OCI-LY1 (cell line): Measurements from ENCODE around the gene DNAJC7.

Experiments
- H2AFZ ChIP-seq: fragments of 200-600 bp; sonication (generic), shearing (Covaris generic); 2 replicates; pipeline ENCODE4 v1.6.0; 2014; ENCODE audit warnings: antibody characterized with exemption, mild to moderate bottlenecking, low read length
- H3F3A ChIP-seq: fragments of 200-600 bp; sonication (generic), shearing (Covaris generic); 2 replicates; pipeline ENCODE4 v1.6.0; 2014; ENCODE audit warnings: mild to moderate bottlenecking, antibody characterized with exemption, low read length, moderate library complexity; ENCODE audit not compliant: insufficient read depth
- H3K27ac ChIP-seq: fragments of 200-600 bp; sonication (generic); 2 replicates; pipeline ENCODE4 v1.5.1; 2014; ENCODE audit warnings: low read length, mixed run types, mild to moderate bottlenecking, low read depth; ENCODE audit not compliant: poor library complexity, severe bottlenecking
- H3K27me3 ChIP-seq: fragments of 200-600 bp; sonication (generic); 2 replicates; pipeline ENCODE4 v1.6.0; 2014; ENCODE audit warnings: antibody characterized with exemption, mild to moderate bottlenecking, low read length, moderate library complexity; ENCODE audit not compliant: insufficient read depth
- H3K36me3 ChIP-seq: fragments of 200-600 bp; sonication (generic); 2 replicates; pipeline ENCODE4 v1.6.1; 2014; ENCODE audit warnings: mild to moderate bottlenecking, antibody characterized with exemption, low read length, moderate library complexity, mixed read lengths; ENCODE audit not compliant: insufficient read depth
- H3K4me1 ChIP-seq: fragments of 200-600 bp; sonication (generic); 2 replicates; pipeline ENCODE4 v1.5.1; 2014; ENCODE audit warnings: mild to moderate bottlenecking, low read length, moderate library complexity; ENCODE audit not compliant: insufficient read depth, severe bottlenecking
- H3K4me2 ChIP-seq: fragments of 200-600 bp; sonication (generic), shearing (Covaris generic); 2 replicates; pipeline ENCODE4 v1.6.1; 2014; ENCODE audit warnings: low read length
- H3K4me3 ChIP-seq: fragments of 200-600 bp; sonication (generic); 2 replicates; pipeline ENCODE4 v1.5.1; 2014; ENCODE audit warnings: low read length, low read depth, mild to moderate bottlenecking, mixed read lengths; ENCODE audit not compliant: poor library complexity, severe bottlenecking
- H3K79me2 ChIP-seq: fragments of 200-600 bp; shearing (Covaris generic); 2 replicates; pipeline ENCODE4 v1.6.1; 2016; ENCODE audit warnings: mixed run types, low read length, mixed read lengths; ENCODE audit not compliant: insufficient read depth
- H3K9ac ChIP-seq: fragments of 200-600 bp; sonication (generic), shearing (Covaris generic); 2 replicates; pipeline ENCODE4 v1.6.1; 2014; ENCODE audit warnings: mild to moderate bottlenecking, low read length, mixed read lengths
- H3K9me2 ChIP-seq: fragments of 200-600 bp; sonication (generic), shearing (Covaris generic); 2 replicates; pipeline ENCODE4 v1.6.1; 2014; ENCODE audit warnings: low read depth, mild to moderate bottlenecking, low read length, mixed read lengths
- H3K9me3 ChIP-seq: fragments of 200-600 bp; shearing (Covaris generic); 2 replicates; pipeline ENCODE4 v1.6.1; 2014; ENCODE audit warnings: low read length, mixed read lengths
- H4K20me1 ChIP-seq: fragments of 200-600 bp; sonication (generic), shearing (Covaris generic); 2 replicates; pipeline ENCODE4 v1.6.0; 2016; ENCODE audit warnings: mild to moderate bottlenecking, low read length; ENCODE audit not compliant: insufficient read depth
- CTCF ChIP-seq: fragments of 200-600 bp; sonication (generic), shearing (Covaris generic); IDR thresholded peaks from 2 replicates; pipeline ENCODE4 v1.5.1; 2017; ENCODE audit warnings: mild to moderate bottlenecking, antibody characterized with exemption, low read length, moderate library complexity, mixed read lengths
- EZH2 ChIP-seq: fragments of 200-600 bp; sonication (generic), shearing (Covaris generic); IDR thresholded peaks from 2 replicates; pipeline ENCODE4 v1.8.0; 2017; ENCODE audit warnings: borderline replicate concordance, mixed run types, mild to moderate bottlenecking, antibody characterized with exemption, low read length, moderate library complexity, mixed read lengths

Gene DNAJC7

GRCh38 chr17:41930009-41930832 is 87.0 kb downstream of the DNAJC7 start, which contains the start of gene ODAD4:
ODAD4 (plus strand) TSS chr17:41930617; CDS start chr17:41930724, 107 bp downstream.
- H3K4me1 ChIP-seq, result peaks cover 21% of the 10 kb centered on the region
- peak within 1 kb of the TSS; percentile 78 for H3K4me2 ChIP-seq
- no peaks in the 10 kb centered on the region for H4K20me1 ChIP-seq
- no peak within 1 kb of the TSS for H2AFZ ChIP-seq
- no peaks in the 10 kb centered on the region for H3K9me3 ChIP-seq
- no peaks in the 10 kb centered on the region for H3F3A ChIP-seq
- TF ChIP-seq CTCF (peak; percentile 29; the same call in 1 of the 2 replicates), EZH2 (no peak)
- H3K9ac ChIP-seq, result peak within 1 kb of the TSS; percentile 71
- peak within 1 kb of the TSS; percentile 66 for H3K4me3 ChIP-seq
- no peaks in the 10 kb centered on the region for H3K36me3 ChIP-seq
- no peaks in the 10 kb centered on the region for H3K9me2 ChIP-seq
- 0 out of 2 replicates have a peak, but pooled peaks cover 3% of the 10 kb centered on the region for H3K79me2 ChIP-seq
- peak within 1 kb of the TSS; percentile 22 for H3K27ac ChIP-seq
- H3K27me3 ChIP-seq, result no peaks in the 10 kb centered on the region

DNA sequence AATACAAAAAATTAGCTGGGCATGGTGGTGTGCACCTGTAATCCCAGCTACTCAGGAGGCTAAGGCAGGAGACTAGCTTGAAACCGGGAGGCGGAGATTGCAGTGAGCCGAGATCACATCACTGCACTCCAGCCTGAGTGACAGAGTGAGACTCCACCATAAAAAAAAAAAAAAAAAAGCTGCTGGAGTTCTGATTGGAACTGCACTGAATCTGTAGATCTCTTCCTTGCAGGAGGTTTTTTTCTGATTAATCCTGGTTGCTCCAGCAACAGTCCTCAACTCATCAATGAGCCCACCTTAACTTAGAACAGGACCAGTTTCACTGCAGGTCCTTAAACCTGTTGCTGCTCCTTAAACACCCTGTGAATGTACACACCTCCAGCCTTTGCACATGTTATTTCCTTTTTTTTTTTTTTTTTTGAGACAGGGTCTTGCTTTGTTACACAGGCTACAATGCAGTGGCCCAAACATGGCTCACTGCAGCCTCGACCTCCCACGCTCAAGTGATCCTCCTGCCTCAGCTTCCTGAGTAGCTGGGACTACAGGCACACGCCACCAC is 88.5 kb downstream of the DNAJC7 start:
- TF ChIP-seq CTCF (no peak), EZH2 (no peak)
- Histone ChIP-seq H3K9me2 (no peaks in the 10 kb centered on the region), H3K27ac (peak overlapping the region; percentile 22), H3F3A (no peaks in the 10 kb centered on the region), H3K27me3 (no peaks in the 10 kb centered on the region), H3K9me3 (no peaks in the 10 kb centered on the region), H3K4me2 (peak overlapping the region; percentile 78), H2AFZ (no peak overlapping the region), H4K20me1 (no peaks in the 10 kb centered on the region), H3K79me2 (0 out of 2 replicates have a peak, but pooled peaks cover 3% of the 10 kb centered on the region), H3K4me1 (peaks cover 21% of the 10 kb centered on the region), H3K9ac (peak overlapping the region; percentile 71; the same call in 1 of the 2 replicates), H3K36me3 (no peaks in the 10 kb centered on the region), H3K4me3 (peak overlapping the region; percentile 66)
